Dendritic cell treated with granulocyte-macrophage colony-stimulating factor and Interleukin-4, amounts not matched to agents 40 ng/mL and 50 ng/mL, for 4 days (primary cell): ENCODE results near the gene SART1.
A peak's percentile ranks its signal among the peaks of the same experiment; 100 is the strongest.
"Not testable (repeated sequence)": the region's sequence is repeated elsewhere in the genome, so short reads cannot be mapped to it uniquely, and the experiment has no call there.

ENCODE experiments used
- H3K27ac Mint-ChIP-seq: one replicate; pipeline ENCODE4 v1.8.0; 2022; ENCODE audit warnings: mild to moderate bottlenecking, mixed read lengths
- H3K27me3 Mint-ChIP-seq: one replicate; pipeline ENCODE4 v1.8.0; 2022; ENCODE audit warnings: mild to moderate bottlenecking, mixed read lengths
- H3K36me3 Mint-ChIP-seq: one replicate; pipeline ENCODE4 v1.8.0; 2022; ENCODE audit warnings: low read depth, mixed read lengths
- H3K4me1 Mint-ChIP-seq: one replicate; pipeline ENCODE4 v1.8.0; 2022; ENCODE audit warnings: low read depth, mixed read lengths
- H3K4me3 Mint-ChIP-seq: one replicate; pipeline ENCODE4 v1.8.0; 2022; ENCODE audit warnings: mild to moderate bottlenecking, moderate library complexity, mixed read lengths
- H3K9me3 Mint-ChIP-seq: one replicate; pipeline ENCODE4 v1.8.0; 2022; ENCODE audit warnings: mixed read lengths
- intact Hi-C: fragments of 100-400 bp; cut with micrococcal nuclease; formaldehyde crosslinking; loops from one replicate; pipeline ENCODE4 v1.15.0; 2022

Gene SART1

DNA sequence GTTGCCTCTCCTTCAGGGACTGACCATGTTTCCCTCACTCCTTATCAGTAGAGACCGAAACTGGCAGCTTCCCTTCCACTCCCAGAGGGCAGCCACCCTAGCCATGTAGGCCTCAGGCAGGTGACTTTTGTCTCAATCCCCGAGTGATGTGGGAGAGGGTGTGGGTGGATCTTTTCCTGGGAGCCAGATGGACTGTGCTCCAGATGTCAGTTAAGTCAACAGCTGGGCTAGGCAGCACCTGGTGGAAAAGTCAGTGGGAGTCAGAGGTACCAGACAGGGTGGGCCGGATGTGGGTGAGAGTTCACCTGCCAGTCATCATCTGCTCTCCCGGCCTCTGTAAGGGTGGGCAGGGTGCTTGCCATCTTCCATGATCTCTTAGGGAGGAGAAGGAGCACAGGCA, 42.7 kb downstream of the SART1 start:
- Mint-ChIP-seq H3K4me1 (peaks cover 46% of the 10 kb centered on the region), H3K27ac (no peak overlapping the region), H3K4me3 (peak overlapping the region; percentile 4), H3K36me3 (peaks cover 59% of the 10 kb centered on the region), H3K27me3 (peaks cover 4% of the 10 kb centered on the region), H3K9me3 (no peaks in the 10 kb centered on the region)
- intact Hi-C loops, result loop anchor here (10.0 kb wide), 1 partner anchor 61 kb away; no protein-coding TSS in a partner anchor

- Mint-ChIP-seq H3K27ac (no peak overlapping the region), H3K27me3 (peaks cover 16% of the 10 kb centered on the region), H3K36me3 (peaks cover 46% of the 10 kb centered on the region), H3K4me3 (no peak overlapping the region), H3K4me1 (peaks cover 34% of the 10 kb centered on the region), H3K9me3 (no peaks in the 10 kb centered on the region)
- intact Hi-C loops, result loop anchor here (10.0 kb wide), 1 partner anchor 58 kb away; no protein-coding TSS in a partner anchor
These were observed 44.8 kb downstream of the SART1 start for GRCh38 chr11:66006134-66006890.

GRCh38 chr11:66006891-66007176, 45.3 kb downstream of the SART1 start:
- Mint-ChIP-seq H3K27ac (no peak overlapping the region), H3K9me3 (no peaks in the 10 kb centered on the region), H3K36me3 (peaks cover 42% of the 10 kb centered on the region), H3K4me3 (no peak overlapping the region), H3K27me3 (peaks cover 22% of the 10 kb centered on the region), H3K4me1 (peaks cover 34% of the 10 kb centered on the region)
- intact Hi-C loops, result loop anchor here (10.0 kb wide), 1 partner anchor 58 kb away; no protein-coding TSS in a partner anchor

DNA sequence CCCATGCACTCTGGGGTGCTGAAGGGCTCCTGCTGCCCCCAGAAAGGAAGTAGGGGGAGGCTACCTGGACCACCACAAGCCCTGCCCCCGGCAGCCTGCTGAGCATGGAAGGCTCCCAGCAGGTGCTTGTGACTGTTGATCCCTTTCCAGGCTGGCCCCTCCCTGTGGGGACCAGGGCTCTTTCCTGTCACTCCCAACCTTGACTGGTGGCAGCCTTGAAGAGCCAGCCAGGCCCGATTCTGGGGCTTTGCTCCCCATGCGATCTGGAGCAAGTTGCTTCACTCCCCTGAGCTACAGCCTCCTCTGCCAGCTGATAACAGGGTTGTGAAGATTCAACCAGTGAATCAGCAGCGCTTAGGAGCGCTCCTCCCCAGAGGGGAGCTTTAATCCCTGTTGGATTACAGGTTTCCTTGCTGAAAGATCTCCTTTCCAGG, 45.7 kb downstream of the SART1 start:
- no peak overlapping the region for H3K4me3 Mint-ChIP-seq
- peaks cover 26% of the 10 kb centered on the region for H3K27me3 Mint-ChIP-seq
- H3K36me3 Mint-ChIP-seq, result peaks cover 38% of the 10 kb centered on the region
- H3K27ac Mint-ChIP-seq, result no peak overlapping the region
- intact Hi-C loops, result loop anchor here (10.0 kb wide), 1 partner anchor 58 kb away; no protein-coding TSS in a partner anchor
- peaks cover 34% of the 10 kb centered on the region for H3K4me1 Mint-ChIP-seq
- no peaks in the 10 kb centered on the region for H3K9me3 Mint-ChIP-seq

- Mint-ChIP-seq H3K4me1 (peaks cover 36% of the 10 kb centered on the region), H3K4me3 (no peak overlapping the region), H3K27me3 (peaks cover 30% of the 10 kb centered on the region), H3K9me3 (no peaks in the 10 kb centered on the region), H3K27ac (peak overlapping the region; percentile 55), H3K36me3 (peaks cover 29% of the 10 kb centered on the region)
- intact Hi-C loops, result loop anchor here (10.0 kb wide), 1 partner anchor 57 kb away; no protein-coding TSS in a partner anchor
These were observed 46.5 kb downstream of the SART1 start for GRCh38 chr11:66008095-66008467.

GRCh38 chr11:66008468-66009101, 47.1 kb downstream of the SART1 start:
- peak overlapping the region; percentile 55 for H3K27ac Mint-ChIP-seq
- intact Hi-C loops, result loop anchor here (10.0 kb wide), 1 partner anchor 56 kb away; no protein-coding TSS in a partner anchor
- H3K36me3 Mint-ChIP-seq, result peaks cover 24% of the 10 kb centered on the region
- H3K4me1 Mint-ChIP-seq, result peaks cover 36% of the 10 kb centered on the region
- H3K27me3 Mint-ChIP-seq, result peaks cover 30% of the 10 kb centered on the region
- H3K4me3 Mint-ChIP-seq, result no peak overlapping the region
- no peaks in the 10 kb centered on the region for H3K9me3 Mint-ChIP-seq

DNA sequence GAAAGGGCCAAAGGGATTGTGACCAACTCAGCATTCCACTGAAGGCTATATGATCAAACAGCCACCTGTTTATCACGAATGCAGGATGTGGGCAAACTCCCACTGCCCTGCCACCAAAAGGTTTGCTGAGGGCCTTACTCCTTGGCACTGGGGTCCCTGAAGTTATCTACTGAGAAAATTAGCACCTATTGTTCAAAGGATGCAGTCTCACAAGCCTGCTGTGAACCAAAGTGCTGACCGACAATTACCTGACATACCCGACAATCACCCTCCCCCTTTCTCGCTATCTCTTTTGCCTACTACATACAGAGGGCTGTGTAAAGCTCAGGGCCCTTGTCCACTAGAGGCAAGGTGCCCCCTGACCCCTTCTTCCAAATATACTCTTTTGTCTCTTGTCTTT, 48.5 kb downstream of the SART1 start:
- H3K36me3 Mint-ChIP-seq, H3K27ac Mint-ChIP-seq, intact Hi-C loops: not testable (repeated sequence)

DNA sequence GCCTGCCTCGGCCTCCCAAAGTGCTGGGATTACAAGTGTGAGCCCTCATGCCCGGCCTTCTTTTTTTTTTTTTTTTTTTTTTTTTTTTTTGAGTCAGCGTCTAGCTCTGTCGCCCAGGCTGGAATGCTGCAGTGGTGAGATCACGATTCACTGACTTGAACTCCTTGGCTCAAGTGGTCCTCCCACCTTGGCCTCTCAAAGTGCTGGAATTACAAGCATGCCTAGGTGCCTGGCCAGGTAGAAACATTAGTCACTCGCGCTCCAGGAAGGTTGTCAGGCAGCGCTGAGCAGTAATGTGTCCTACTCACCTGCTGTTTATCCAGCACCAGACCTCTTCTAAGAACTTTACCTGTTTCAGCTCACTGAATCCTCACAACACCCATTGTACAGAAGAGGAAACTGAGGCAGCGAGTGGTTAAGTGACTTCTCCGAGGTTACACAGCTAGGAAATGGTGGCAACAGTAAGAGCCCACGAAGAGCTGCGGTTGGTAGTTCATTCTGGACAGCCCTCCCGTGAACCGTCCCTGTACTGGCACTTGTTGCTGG, 49.8 kb downstream of the SART1 start:
- Mint-ChIP-seq H3K4me3 (no peak overlapping the region), H3K27me3 (peaks cover 30% of the 10 kb centered on the region), H3K27ac (no peak overlapping the region), H3K4me1 (peaks cover 37% of the 10 kb centered on the region), H3K9me3 (no peaks in the 10 kb centered on the region), H3K36me3 (peaks cover 2% of the 10 kb centered on the region)
- intact Hi-C loops, result no loop called here

More for the DNA sequence above, 48.5 kb downstream of the SART1 start:
- Mint-ChIP-seq H3K27me3 (peaks cover 30% of the 10 kb centered on the region), H3K4me1 (peaks cover 42% of the 10 kb centered on the region)
- not testable (repeated sequence) for H3K4me3 Mint-ChIP-seq, H3K9me3 Mint-ChIP-seq

GRCh38 chr11:66011785-66012303, 50.3 kb downstream of the SART1 start, which contains the start of gene CST6:
TSS of gene CST6 (plus strand) at chr11:66012008. CDS start at chr11:66012045, 37 bp downstream.
- H3K4me3 Mint-ChIP-seq, result peak within 1 kb of the TSS; percentile 1
- intact Hi-C loops, result no loop called here
- peak within 1 kb of the TSS; percentile 65 for H3K27ac Mint-ChIP-seq
- H3K9me3 Mint-ChIP-seq, result no peaks in the 10 kb centered on the region
- H3K4me1 Mint-ChIP-seq, result peaks cover 37% of the 10 kb centered on the region
- peaks cover 30% of the 10 kb centered on the region for H3K27me3 Mint-ChIP-seq
- H3K36me3 Mint-ChIP-seq, result peaks cover 8% of the 10 kb centered on the region

DNA sequence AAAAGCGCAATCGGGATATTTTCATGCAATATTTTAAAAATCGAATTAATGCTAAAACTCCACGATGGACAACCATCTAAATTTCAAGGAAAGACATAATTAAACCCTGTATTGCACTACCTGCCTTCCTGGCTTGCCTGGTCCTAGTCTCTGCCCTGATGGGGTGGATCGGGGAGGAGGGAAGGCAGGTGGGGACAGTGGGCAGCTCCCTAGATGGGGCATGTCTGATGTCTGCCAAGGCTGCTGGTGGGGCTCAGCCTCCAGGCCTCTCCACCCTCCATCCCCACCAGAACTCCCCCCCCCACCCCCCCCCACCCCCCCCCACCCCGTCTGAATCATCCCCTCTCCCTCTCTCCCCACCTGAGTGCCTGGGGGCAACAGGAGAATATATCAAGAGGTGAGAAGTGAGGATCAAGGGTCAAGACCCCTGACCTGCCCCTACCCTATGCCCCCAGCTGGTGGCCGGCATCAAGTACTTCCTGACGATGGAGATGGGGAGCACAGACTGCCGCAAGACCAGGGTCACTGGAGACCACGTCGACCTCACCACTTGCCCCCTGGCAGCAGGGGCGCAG, 50.9 kb downstream of the SART1 start:
- H3K9me3 Mint-ChIP-seq, result no peaks in the 10 kb centered on the region
- H3K4me3 Mint-ChIP-seq, result peak overlapping the region; percentile 1
- peak overlapping the region; percentile 65 for H3K27ac Mint-ChIP-seq

DNA sequence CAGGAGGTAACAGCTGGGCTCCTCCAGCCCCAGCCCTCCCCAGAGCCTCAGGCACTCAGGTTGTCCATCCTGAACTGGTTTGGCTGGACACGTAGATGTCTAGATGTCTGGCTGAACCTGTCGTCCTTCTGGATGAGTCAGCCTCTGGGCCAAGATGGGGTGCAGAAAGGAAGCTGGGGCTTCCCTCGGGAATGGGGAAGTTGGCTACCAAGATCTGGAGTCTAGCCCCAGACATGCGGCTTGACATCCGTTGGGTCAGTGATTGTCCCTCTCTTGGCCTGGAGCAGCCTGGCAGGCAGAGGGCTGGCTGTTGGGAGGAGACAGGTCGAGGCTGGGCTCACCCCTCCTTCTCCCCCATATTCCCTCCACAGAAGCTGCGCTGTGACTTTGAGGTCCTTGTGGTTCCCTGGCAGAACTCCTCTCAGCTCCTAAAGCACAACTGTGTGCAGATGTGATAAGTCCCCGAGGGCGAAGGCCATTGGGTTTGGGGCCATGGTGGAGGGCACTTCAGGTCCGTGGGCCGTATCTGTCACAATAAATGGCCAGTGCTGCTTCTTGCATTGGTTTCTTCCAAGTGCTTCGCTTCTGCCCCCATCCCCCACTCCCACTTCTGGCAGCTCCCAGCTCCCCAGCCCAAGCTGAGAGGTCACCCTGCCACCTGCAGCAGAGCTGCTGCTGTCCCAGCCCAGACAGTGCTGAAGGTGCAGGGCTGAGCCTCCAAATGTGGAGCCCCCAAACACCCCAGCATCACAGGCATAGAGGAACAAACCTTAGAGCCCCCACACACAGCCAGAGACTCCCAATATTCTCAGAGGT, 51.6 kb downstream of the SART1 start:
- Mint-ChIP-seq H3K4me1 (peaks cover 40% of the 10 kb centered on the region), H3K27ac (peak overlapping the region; percentile 65), H3K27me3 (peaks cover 26% of the 10 kb centered on the region), H3K36me3 (peaks cover 17% of the 10 kb centered on the region), H3K4me3 (peak overlapping the region; percentile 1), H3K9me3 (no peaks in the 10 kb centered on the region)
- intact Hi-C loops, result no loop called here

More for the DNA sequence above, 50.9 kb downstream of the SART1 start:
- intact Hi-C loops, result no loop called here
- Mint-ChIP-seq H3K27me3 (peaks cover 28% of the 10 kb centered on the region), H3K4me1 (peaks cover 38% of the 10 kb centered on the region), H3K36me3 (peaks cover 12% of the 10 kb centered on the region)

DNA sequence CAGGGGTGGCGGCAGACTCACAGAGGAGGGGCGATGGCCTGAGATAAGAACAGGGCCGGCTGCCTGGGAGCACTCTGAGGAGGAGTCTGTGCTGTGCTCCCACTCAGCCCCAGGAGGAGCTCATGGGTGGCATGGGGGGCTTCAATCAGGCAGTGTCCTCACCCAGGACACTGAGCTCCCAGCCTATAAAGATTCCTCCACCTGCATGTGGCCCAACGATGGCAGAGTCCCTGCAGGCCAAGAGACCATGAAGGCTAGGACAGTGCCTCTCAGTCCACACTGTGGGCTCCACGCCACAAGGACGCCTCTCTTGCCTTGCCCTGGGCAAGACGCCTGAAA, 52.2 kb downstream of the SART1 start:
- H3K36me3 Mint-ChIP-seq, result peaks cover 17% of the 10 kb centered on the region
- H3K27ac Mint-ChIP-seq, result peak overlapping the region; percentile 65
- no peaks in the 10 kb centered on the region for H3K9me3 Mint-ChIP-seq
- peaks cover 34% of the 10 kb centered on the region for H3K4me1 Mint-ChIP-seq
- H3K27me3 Mint-ChIP-seq, result peaks cover 26% of the 10 kb centered on the region
- no peak overlapping the region for H3K4me3 Mint-ChIP-seq
- intact Hi-C loops, result no loop called here

DNA sequence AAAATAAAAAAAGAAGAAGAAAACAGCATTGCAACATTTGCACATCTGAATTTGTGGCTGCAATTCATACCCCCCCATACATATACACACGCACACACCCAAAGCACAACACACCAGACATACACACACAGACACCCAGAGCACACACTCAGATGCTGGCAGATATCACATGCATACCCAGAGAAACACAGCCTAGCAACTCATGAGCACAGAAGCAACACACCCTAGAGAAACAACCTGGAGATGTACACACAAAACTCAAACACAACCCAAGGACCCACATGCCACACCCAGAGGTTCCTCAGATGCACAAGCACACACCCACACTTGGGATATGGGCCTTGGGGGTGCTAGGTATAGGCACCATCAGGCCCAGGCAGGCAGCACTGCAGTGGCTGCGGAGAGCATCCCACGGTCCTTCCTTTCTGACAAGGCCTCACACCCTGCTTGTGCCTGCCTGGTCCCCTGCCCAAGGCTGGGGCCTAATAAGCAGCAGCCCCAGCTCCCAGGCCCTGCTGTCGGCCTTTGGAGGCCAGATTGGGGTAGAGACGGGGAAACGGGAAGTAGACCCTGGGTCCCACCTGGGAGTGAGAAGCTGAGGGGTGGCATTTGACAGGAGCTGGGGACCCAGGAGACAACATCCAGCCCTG, 53.4 kb downstream of the SART1 start:
- Mint-ChIP-seq H3K36me3 (peaks cover 17% of the 10 kb centered on the region), H3K27me3 (peaks cover 26% of the 10 kb centered on the region), H3K4me1 (peaks cover 30% of the 10 kb centered on the region), H3K4me3 (no peak overlapping the region), H3K27ac (no peak overlapping the region), H3K9me3 (no peaks in the 10 kb centered on the region)
- intact Hi-C loops, result no loop called here
